H9 (cell line): ENCODE data around the gene ALG8. TPM values are rescaled to one million over a fixed set of nuclear protein-coding genes. Genes with fewer than 3 reads are reported as not detected.

Source experiments
- DNase-seq: peaks from one replicate; pipeline ENCODE4 v3.0.0-alpha.2; 2017
- H2AFZ ChIP-seq: one replicate; pipeline ENCODE4 v1.6.1; 2013; ENCODE audit warnings: mild to moderate bottlenecking, low read length, control low read depth, moderate library complexity
- H2AK5ac ChIP-seq: 2 replicates; pipeline ENCODE4 v1.6.1; 2013; ENCODE audit warnings: low read length, control low read depth, mixed read lengths; ENCODE audit not compliant: insufficient read length
- H2BK120ac ChIP-seq: one replicate; pipeline ENCODE4 v1.6.1; 2013; ENCODE audit warnings: low read depth, mild to moderate bottlenecking, low read length, control low read depth, inconsistent platforms; ENCODE audit not compliant: poor library complexity, severe bottlenecking
- H2BK12ac ChIP-seq: 2 replicates; pipeline ENCODE4 v1.6.1; 2013; ENCODE audit warnings: low read length, control low read depth, mixed read lengths, low read depth; ENCODE audit not compliant: insufficient read length
- H2BK15ac ChIP-seq: 2 replicates; pipeline ENCODE4 v1.6.1; 2013; ENCODE audit warnings: low read depth, low read length, control low read depth
- H2BK20ac ChIP-seq: one replicate; pipeline ENCODE4 v1.6.1; 2013; ENCODE audit warnings: low read depth, mild to moderate bottlenecking, low read length, control low read depth, inconsistent platforms; ENCODE audit not compliant: poor library complexity, severe bottlenecking
- H2BK5ac ChIP-seq: 2 replicates; pipeline ENCODE4 v1.6.1; 2013; ENCODE audit warnings: low read length, control low read depth, mixed read lengths; ENCODE audit not compliant: insufficient read length
- H3K14ac ChIP-seq: 2 replicates; pipeline ENCODE4 v1.6.1; 2013; ENCODE audit warnings: low read length, control low read depth; ENCODE audit not compliant: insufficient read depth
- H3K18ac ChIP-seq: 2 replicates; pipeline ENCODE4 v1.6.1; 2013; ENCODE audit warnings: low read depth, mild to moderate bottlenecking, mixed read lengths, low read length, control low read depth; ENCODE audit not compliant: insufficient read length
- H3K23ac ChIP-seq: 2 replicates; pipeline ENCODE4 v1.6.1; 2013; ENCODE audit warnings: low read length, control low read depth, mixed read lengths, low read depth; ENCODE audit not compliant: insufficient read length
- H3K23me2 ChIP-seq: 2 replicates; pipeline ENCODE4 v1.6.1; 2013; ENCODE audit warnings: low read depth, mild to moderate bottlenecking, mixed read lengths, low read length, control low read depth; ENCODE audit not compliant: insufficient read length, poor library complexity, severe bottlenecking
- H3K27ac ChIP-seq: 2 replicates; pipeline ENCODE4 v1.5.1; 2013; ENCODE audit warnings: low read length, control low read depth, mixed read lengths, low read depth; ENCODE audit not compliant: insufficient read length
- H3K27me3 ChIP-seq: 2 replicates; pipeline ENCODE4 v1.6.1; 2013; ENCODE audit warnings: low read length, control low read depth, inconsistent platforms; ENCODE audit not compliant: insufficient read depth
- H3K4ac ChIP-seq: 2 replicates; pipeline ENCODE4 v1.6.1; 2013; ENCODE audit warnings: low read depth, mild to moderate bottlenecking, control low read depth, inconsistent platforms, low read length, moderate library complexity
- H3K4me1 ChIP-seq: 2 replicates; pipeline ENCODE4 v1.6.1; 2013; ENCODE audit warnings: low read length, control low read depth, inconsistent platforms; ENCODE audit not compliant: insufficient read depth
- H3K4me2 ChIP-seq: 2 replicates; pipeline ENCODE4 v1.6.1; 2013; ENCODE audit warnings: low read length, control low read depth, mixed read lengths; ENCODE audit not compliant: insufficient read length, insufficient read depth
- H3K56ac ChIP-seq: 2 replicates; pipeline ENCODE4 v1.6.1; 2013; ENCODE audit warnings: low read depth, mild to moderate bottlenecking, mixed read lengths, low read length, control low read depth; ENCODE audit not compliant: insufficient read length
- H3K79me1 ChIP-seq: 2 replicates; pipeline ENCODE4 v1.6.1; 2013; ENCODE audit warnings: low read depth, mild to moderate bottlenecking, moderate library complexity, low read length, control low read depth, inconsistent platforms; ENCODE audit not compliant: insufficient read depth, poor library complexity, severe bottlenecking
- H3K79me2 ChIP-seq: 2 replicates; pipeline ENCODE4 v1.6.1; 2013; ENCODE audit warnings: low read length, control low read depth, inconsistent platforms; ENCODE audit not compliant: insufficient read depth
- H3K9ac ChIP-seq: 2 replicates; pipeline ENCODE4 v1.6.1; 2013; ENCODE audit warnings: low read length, control low read depth, mixed read lengths; ENCODE audit not compliant: insufficient read length; ENCODE audit errors: extremely low read depth
- H3K9me3 ChIP-seq: one replicate; pipeline ENCODE4 v1.6.1; 2013; ENCODE audit warnings: low read depth, low read length, inconsistent platforms; ENCODE audit not compliant: control insufficient read depth
- H3T11ph ChIP-seq: one replicate; pipeline ENCODE4 v1.6.1; 2013; ENCODE audit warnings: mild to moderate bottlenecking, low read length, control low read depth, inconsistent platforms
- H4K20me1 ChIP-seq: one replicate; pipeline ENCODE4 v1.6.1; 2013; ENCODE audit not compliant: control insufficient read depth, insufficient read length, insufficient read depth
- H4K5ac ChIP-seq: 2 replicates; pipeline ENCODE4 v1.6.1; 2013; ENCODE audit warnings: low read depth, mild to moderate bottlenecking, mixed read lengths, low read length, control low read depth; ENCODE audit not compliant: insufficient read length
- H4K8ac ChIP-seq: replicated peaks from 2 replicates; pipeline ENCODE4 v1.6.1; 2013; ENCODE audit warnings: low read length, control low read depth, mixed read lengths, low read depth; ENCODE audit not compliant: insufficient read length
- H4K91ac ChIP-seq: 2 replicates; pipeline ENCODE4 v1.6.1; 2013; ENCODE audit warnings: low read depth, mild to moderate bottlenecking, moderate library complexity, mixed read lengths, low read length, control low read depth; ENCODE audit not compliant: insufficient read length
- H3K27ac Mint-ChIP-seq, 3 experiments: 2 replicates in 2 of 3; 3 replicates in 1 of 3; pipeline ENCODE4 v1.8.0; 2020 to 2021; ENCODE audit warnings: mixed read lengths in 3 of 3, mild to moderate bottlenecking in 1 of 3, moderate library complexity in 1 of 3
- H3K27me3 Mint-ChIP-seq: 2 replicates; pipeline ENCODE4 v1.8.0; 2021; ENCODE audit warnings: low read depth, mild to moderate bottlenecking, moderate library complexity, mixed read lengths
- H3K36me3 Mint-ChIP-seq, 3 experiments: 2 replicates in 2 of 3; 3 replicates in 1 of 3; pipeline ENCODE4 v1.8.0; 2020 to 2021; ENCODE audit warnings: low read depth in 3 of 3, mixed read lengths in 3 of 3; ENCODE audit not compliant: insufficient read depth in 1 of 3
- H3K4me1 Mint-ChIP-seq, 2 experiments: 2 replicates each; pipeline ENCODE4 v1.8.0; 2020; ENCODE audit warnings: mixed read lengths in 2 of 2
- H3K4me3 Mint-ChIP-seq, 2 experiments: 2 replicates in 1 of 2; 3 replicates in 1 of 2; pipeline ENCODE4 v1.8.0; 2020 to 2021; ENCODE audit warnings: mild to moderate bottlenecking in 2 of 2, mixed read lengths in 2 of 2, moderate library complexity in 1 of 2
- H3K9me3 Mint-ChIP-seq, 2 experiments: 2 replicates in 1 of 2; 3 replicates in 1 of 2; pipeline ENCODE4 v1.8.0; 2020; ENCODE audit warnings: mild to moderate bottlenecking in 2 of 2, mixed read lengths in 2 of 2, moderate library complexity in 1 of 2
- CTCF ChIP-seq: fragments of 200-600 bp; sonication (generic); conservative IDR thresholded peaks from 3 replicates; pipeline ENCODE4 v1.8.0; 2021; ENCODE audit warnings: antibody characterized with exemption, mild to moderate bottlenecking
- total RNA-seq: library from RNA; stranded (reverse); gene quantifications from 2 replicates; pipeline ENCODE4 v1.2.1, GENCODE V29; 2021

ALG8 gene
- total RNA-seq, 1 experiment from 2014 or later: 77.5 TPM

- H3K27ac ChIP-seq: no peak overlapping the region
- peaks cover 0 to 5% (median 3%) of the 10 kb centered on the region in 3 experiments; a peak in 6 of 7 replicates for H3K36me3 Mint-ChIP-seq
- no peak for TF ChIP-seq CTCF
Measured at GRCh38 chr11:78150754-78151153, 11.3 kb upstream of the ALG8 start.

More at GRCh38 chr11:78150754-78151153, 11.3 kb upstream of the ALG8 start:
- H2BK12ac ChIP-seq: no peak overlapping the region
- H2AK5ac ChIP-seq: no peak overlapping the region
- no peak overlapping the region for H3K18ac ChIP-seq
- H3K4me3 Mint-ChIP-seq: no peak overlapping the region
- no peak overlapping the region for H3K14ac ChIP-seq
- no peak overlapping the region for H3K4ac ChIP-seq
- no peak overlapping the region for H3K4me2 ChIP-seq
- H3K4me1 Mint-ChIP-seq: peaks cover 8 to 9% of the 10 kb centered on the region in 2 experiments
- H4K91ac ChIP-seq: no peak overlapping the region
- H4K20me1 ChIP-seq: no peaks in the 10 kb centered on the region
- H2AFZ ChIP-seq: no peak overlapping the region
- no peak overlapping the region for H3K9ac ChIP-seq
- H4K8ac ChIP-seq: no peak overlapping the region
- H2BK15ac ChIP-seq: no peak overlapping the region
- no peaks in the 10 kb centered on the region for H3K23me2 ChIP-seq
- no peak overlapping the region for H2BK5ac ChIP-seq
- H3K79me2 ChIP-seq: no peaks in the 10 kb centered on the region
- H3T11ph ChIP-seq: no peak overlapping the region
- no peak overlapping the region for H4K5ac ChIP-seq
- H3K9me3 Mint-ChIP-seq: no peaks in the 10 kb centered on the region
- no peak overlapping the region for H2BK20ac ChIP-seq
- no peak overlapping the region for H3K56ac ChIP-seq
- H3K27ac Mint-ChIP-seq: 0 out of 7 replicates have a peak overlapping the region, but pooled peaks of 1 of the 3 experiments have one; percentile 11
- H3K23ac ChIP-seq: no peak overlapping the region
- DNase-seq: no peak
- H3K27me3 ChIP-seq: no peaks in the 10 kb centered on the region
- H3K79me1 ChIP-seq: no peaks in the 10 kb centered on the region
- H3K27me3 Mint-ChIP-seq: no peaks in the 10 kb centered on the region
- no peaks in the 10 kb centered on the region for H3K4me1 ChIP-seq
- no peaks in the 10 kb centered on the region for H3K9me3 ChIP-seq
- H2BK120ac ChIP-seq: no peak overlapping the region
